Activated CD8-positive, alpha-beta memory T cell treated with anti-CD3 and anti-CD28 coated beads, Interleukin-2, amount 50 U/mL, for 4 hours (primary cell): ENCODE measurements around the gene JAM3.

ENCODE experiments used
- DNase-seq: peaks from one replicate; pipeline ENCODE4 v3.0.0-alpha.2; 2020

JAM3 gene

DNA sequence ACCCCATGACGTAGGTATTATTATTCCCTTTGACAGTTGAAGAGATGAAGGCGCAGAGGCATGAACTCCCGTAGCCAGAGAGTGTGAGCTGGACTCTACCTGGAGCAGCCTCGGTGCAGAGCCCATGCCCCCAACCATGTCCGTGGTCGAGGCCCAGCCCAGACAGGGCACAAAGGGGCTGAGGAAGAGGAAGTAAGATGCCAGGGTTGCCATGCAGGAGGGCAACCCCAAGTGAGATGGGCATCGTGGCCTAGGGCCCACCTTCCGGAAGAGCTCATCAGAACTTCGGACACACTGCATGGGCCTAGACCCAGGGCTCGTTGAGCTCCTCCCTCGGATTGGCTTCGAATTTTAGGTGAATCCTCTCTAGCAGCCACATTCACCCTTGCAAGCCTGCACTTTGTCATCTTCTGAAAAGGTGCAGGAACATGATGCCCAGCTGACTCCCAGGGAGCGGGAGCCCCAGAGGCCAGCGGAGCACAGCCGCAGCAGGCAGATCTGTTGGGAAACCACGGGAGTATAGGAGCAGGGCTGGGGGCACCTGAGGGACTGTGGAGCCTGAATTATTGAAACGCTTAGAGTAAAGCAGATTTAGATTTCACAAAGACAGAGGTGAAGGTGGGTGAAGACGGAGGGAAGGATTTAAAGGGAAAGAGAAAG lies 29.0 kb upstream of the JAM3 start:
- DNase-seq, result no peak

DNA sequence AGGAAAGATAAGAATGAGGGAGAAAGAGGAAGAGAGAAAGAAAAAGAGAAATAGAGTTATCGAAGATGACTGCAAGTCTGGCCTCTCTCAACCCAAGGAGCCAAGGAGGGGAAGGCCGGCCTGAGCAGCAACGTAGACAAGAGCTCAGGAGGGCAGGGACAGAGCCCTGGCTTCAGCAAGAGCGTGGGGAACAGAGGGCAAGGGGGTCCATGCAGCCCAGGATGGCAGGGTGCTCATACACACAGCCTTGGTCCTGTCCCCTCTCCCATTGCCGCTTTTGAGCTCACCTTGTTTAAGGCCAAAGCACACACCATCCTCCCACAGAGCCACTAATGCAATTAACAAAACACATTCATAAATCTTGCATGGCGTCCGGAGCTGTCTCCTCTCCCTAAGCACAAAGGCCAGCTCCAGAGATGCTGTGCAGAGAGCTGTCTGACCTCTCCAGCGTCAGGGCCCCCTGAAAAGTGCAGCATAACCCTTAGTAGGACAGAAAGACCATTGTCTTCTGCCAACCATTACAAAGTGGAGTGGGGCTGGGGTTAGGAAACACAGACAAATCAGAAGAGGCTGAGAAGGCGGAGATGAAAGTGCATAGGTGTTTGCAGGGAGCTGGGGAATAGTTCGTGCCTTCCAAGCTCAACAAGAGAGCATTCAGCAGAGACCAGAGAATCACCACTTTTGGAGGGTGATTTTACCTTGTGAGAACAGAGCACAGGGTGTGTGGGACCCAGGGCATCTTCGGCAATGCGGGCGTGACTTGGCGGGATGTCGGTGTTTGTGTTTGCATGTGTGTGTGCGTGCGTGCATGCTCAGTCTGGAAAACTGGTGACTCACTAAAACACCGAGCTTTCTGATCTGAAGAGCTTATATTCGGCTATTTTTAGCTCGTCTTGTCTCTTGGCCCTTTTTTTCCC lies 28.2 kb upstream of the JAM3 start:
- no peak for DNase-seq

- no peak for DNase-seq
Observed at GRCh38 chr11:134041349-134041748, 27.5 kb upstream of the JAM3 start.

DNA sequence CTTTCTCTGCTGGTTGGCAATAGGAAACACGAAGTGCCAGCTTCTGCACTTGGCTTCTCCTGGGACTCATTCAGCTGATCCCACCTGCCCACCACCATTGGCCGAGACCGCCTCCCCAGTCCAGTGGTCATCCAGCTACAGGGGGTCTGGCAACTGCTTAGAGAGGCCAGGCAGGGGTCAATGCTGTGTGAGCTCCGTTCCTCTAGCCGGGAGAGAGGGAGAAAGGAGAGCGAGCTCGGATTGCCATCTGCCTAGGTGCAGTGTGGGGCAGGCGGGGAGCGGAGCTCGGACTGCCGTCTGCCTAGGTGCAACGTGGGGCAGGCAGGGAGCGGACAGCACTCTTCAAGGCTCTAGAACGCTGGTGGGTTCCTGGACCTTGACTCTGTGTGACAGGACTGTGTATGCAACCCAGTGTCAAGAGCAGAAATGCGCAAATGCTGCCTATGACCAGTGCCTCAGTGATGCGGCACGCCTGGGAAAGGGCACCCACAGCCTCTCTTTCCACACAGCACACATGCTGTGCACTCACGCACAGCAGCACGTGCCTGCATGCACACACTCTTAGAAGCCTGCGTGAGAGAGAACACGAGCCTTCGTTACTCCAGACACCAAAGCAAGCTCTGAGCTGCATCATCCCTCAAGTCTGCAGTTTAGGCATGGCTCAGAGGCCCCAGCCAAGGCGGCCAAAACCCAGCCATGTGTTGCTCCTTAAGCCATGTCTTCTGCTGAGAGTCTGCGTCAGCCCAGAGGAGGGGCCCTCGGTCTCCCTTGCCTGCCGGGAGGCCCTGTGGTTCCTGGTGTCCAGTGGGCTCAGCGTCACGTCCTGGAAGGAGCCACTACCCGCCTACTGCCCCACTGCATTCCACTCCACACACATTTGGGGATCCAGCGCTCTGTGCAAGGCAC lies 26.8 kb upstream of the JAM3 start:
- DNase-seq, result no peak

- no peak for DNase-seq
Observed at GRCh38 chr11:134043821-134044420, 25.0 kb upstream of the JAM3 start.

- no peak for DNase-seq
Observed at GRCh38 chr11:134044514-134045284, 24.2 kb upstream of the JAM3 start.

GRCh38 chr11:134045799-134046635 lies 22.9 kb upstream of the JAM3 start:
- DNase-seq, result no peak

GRCh38 chr11:134046681-134047449 lies 22.0 kb upstream of the JAM3 start:
- no peak for DNase-seq

DNA sequence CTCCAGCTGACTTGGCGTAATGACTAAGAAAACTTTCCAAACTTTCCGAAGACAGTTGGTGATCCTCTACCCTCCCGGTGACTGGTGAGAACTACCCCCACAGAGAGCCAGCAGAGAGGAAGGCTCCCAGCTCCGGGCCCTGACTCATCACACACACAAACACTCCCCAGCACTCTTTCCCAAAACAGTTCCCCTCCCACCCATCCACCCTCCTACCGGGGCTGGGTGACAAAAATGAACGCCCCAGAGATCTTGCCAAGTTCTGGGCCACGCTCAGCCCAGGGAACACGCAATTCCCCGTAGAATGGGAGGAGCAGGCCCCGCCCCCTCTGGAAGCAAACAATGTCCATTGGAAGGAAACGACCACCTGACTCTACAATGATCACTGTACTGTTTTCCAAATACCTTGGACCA lies 21.3 kb upstream of the JAM3 start:
- no peak for DNase-seq

DNA sequence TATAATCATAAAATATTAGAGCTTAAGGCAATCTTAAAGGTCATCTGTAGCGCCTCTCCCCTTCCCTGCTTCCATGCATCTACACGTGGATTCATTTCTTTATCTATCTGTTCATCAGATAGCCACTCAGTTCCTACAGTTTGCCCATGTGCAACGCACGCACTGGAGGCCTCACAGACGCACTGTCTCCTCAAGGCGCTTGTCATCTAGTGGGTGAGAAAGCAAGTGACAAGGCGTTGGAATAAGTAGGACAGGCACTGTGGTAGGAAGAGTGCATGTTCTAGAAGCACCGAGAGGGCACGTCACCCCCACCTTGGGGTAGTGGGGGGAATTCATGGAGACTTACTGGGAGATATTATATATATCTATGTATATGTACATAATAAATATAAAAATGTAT lies 20.8 kb upstream of the JAM3 start:
- no peak for DNase-seq

- no peak for DNase-seq
Observed at GRCh38 chr11:134049303-134049702, 19.6 kb upstream of the JAM3 start.

GRCh38 chr11:134050541-134051383 lies 18.1 kb upstream of the JAM3 start:
- peak; percentile 79 for DNase-seq

GRCh38 chr11:134052395-134052987 lies 16.4 kb upstream of the JAM3 start:
- DNase-seq, result no peak

- no peak for DNase-seq
Observed at GRCh38 chr11:134052988-134053945, 15.6 kb upstream of the JAM3 start.

DNA sequence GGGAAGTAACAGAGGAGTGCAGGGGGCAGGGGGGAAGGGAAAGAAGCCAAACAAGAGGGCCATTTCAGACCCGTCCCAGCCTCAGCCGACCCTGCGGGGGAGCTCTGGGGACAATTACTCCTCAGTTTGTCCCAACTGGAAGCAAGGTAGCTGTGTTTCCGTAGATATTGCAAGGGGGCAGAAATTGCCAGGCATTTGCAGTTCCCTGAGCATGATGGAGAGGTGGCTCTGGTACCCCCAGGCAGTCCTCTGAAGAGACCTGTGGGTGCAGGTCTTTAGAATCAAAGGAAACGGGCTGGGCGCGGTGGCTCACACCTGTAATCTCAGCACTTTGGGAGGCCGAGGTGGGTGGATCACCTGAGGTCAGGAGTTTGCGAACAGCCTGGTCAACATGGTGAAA lies 13.8 kb upstream of the JAM3 start:
- no peak for DNase-seq

DNA sequence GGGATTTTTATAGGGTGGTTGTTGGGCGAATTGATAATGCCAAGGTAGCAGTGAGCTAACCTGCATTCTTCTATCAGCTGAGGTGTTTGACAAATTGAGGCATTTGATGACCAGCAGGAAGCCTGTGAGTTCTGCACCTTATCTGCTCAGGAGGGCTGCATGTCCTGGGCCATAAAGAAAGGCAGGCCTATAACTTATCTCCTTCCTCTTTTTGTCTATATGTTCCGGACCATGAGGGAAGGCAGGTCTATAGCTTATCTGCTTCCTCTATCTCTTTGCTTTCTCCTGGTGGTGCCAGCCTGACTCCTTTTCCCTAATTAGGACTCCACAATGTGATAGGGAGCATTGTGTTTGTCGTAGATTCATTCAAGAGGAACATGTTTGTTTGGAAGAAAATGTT lies 8.6 kb upstream of the JAM3 start:
- no peak for DNase-seq

DNA sequence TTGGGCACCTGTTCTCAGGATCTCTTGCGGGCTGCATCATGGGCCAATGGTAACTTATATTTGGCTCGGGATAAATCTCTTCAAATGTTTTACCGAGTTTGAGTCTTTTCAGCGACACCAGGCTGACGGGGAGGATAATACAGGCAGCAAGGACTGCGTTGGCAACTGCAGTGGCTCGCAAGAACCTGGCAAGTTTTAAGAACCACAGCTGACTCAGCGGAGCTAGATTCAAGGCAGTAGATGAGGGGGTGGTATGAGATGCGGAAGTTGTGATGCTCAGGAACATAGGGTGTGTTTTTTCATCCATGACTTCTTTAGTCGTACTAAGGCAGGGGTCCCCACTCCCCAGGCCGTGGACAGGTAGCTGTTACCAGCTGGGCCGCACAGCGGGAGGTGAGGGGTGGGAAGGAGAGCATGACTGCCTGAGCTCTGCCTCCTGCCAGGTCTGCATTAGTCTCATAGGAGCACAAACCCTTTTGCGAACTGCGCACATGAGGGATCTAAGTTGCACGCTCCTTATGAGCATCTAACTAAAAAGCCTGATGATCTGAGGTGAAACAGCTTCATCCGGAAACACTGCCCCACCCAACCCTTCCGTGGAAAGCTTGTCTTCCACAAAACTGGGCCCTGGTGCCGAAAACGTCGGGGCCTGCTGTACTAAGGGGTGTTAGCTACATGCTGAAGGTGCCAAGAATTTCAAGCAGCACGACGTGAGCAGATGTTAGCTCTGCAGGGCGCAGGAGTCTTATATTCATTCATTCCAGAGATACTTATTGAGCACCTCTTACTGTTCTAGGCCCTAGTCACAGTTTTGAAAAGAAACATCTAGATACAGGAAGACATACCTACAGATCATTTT lies 6.4 kb upstream of the JAM3 start:
- no peak for DNase-seq
